ENCODE results near the gene SLC15A5.

GRCh38 chr12:16291032-16291431 is 13.5 kb upstream of the SLC15A5 start:
- TF ChIP-seq, protein P1, sequence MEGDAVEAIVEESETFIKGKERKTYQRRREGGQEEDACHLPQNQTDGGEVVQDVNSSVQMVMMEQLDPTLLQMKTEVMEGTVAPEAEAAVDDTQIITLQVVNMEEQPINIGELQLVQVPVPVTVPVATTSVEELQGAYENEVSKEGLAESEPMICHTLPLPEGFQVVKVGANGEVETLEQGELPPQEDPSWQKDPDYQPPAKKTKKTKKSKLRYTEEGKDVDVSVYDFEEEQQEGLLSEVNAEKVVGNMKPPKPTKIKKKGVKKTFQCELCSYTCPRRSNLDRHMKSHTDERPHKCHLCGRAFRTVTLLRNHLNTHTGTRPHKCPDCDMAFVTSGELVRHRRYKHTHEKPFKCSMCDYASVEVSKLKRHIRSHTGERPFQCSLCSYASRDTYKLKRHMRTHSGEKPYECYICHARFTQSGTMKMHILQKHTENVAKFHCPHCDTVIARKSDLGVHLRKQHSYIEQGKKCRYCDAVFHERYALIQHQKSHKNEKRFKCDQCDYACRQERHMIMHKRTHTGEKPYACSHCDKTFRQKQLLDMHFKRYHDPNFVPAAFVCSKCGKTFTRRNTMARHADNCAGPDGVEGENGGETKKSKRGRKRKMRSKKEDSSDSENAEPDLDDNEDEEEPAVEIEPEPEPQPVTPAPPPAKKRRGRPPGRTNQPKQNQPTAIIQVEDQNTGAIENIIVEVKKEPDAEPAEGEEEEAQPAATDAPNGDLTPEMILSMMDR (IDR thresholded peaks at IDR 0.05) = no peak
- TF ChIP-seq TAF1 (IDR thresholded peaks at IDR 0.05; ENCODE audit: borderline replicate concordance, low read depth, low read length) (no peak), MEF2A (IDR thresholded peaks at IDR 0.05; ENCODE audit: borderline replicate concordance, low read depth) (no peak), RCOR1 (IDR thresholded peaks at IDR 0.05; ENCODE audit: low read length) (no peak), RAD21 (IDR thresholded peaks at IDR 0.05; ENCODE audit: low read length) (no peak), EZH2phosphoT487 (IDR thresholded peaks at IDR 0.05; ENCODE audit: borderline replicate concordance, low read depth) (no peak), ELF1 (IDR thresholded peaks at IDR 0.05) (no peak)
